ENCODE data around the gene ARHGAP40.

DNA sequence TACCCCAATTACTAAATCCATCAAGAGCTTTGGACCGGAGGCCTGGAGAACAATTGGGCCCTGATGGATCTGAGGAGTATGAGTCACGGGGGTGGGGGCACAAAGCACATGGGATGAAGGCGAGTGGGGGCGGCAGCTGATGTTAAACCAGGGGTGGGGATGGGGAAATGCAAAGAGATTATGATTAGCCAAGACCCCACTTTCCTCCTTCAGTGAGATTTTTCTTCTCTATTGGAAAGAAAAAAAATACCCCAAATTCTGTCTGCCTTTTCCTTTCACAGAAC lies 57.9 kb downstream of the ARHGAP40 start:
- TF ChIP-seq, protein P1, sequence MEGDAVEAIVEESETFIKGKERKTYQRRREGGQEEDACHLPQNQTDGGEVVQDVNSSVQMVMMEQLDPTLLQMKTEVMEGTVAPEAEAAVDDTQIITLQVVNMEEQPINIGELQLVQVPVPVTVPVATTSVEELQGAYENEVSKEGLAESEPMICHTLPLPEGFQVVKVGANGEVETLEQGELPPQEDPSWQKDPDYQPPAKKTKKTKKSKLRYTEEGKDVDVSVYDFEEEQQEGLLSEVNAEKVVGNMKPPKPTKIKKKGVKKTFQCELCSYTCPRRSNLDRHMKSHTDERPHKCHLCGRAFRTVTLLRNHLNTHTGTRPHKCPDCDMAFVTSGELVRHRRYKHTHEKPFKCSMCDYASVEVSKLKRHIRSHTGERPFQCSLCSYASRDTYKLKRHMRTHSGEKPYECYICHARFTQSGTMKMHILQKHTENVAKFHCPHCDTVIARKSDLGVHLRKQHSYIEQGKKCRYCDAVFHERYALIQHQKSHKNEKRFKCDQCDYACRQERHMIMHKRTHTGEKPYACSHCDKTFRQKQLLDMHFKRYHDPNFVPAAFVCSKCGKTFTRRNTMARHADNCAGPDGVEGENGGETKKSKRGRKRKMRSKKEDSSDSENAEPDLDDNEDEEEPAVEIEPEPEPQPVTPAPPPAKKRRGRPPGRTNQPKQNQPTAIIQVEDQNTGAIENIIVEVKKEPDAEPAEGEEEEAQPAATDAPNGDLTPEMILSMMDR (IDR thresholded peaks at IDR 0.05; ENCODE audit: control extremely low read depth in 1 of 3, insufficient read depth in 1 of 3, low read depth in 1 of 3, low read length in 3 of 3): no peak
- TF ChIP-seq EP300 (IDR thresholded peaks at IDR 0.05; ENCODE audit: borderline replicate concordance in 1 of 2, low read depth in 2 of 2, low read length in 2 of 2) (no peak), MAFK (IDR thresholded peaks at IDR 0.05; ENCODE audit: low read depth, low read length) (no peak), SIN3A (conservative IDR thresholded peaks at IDR 0.05 in 1 of 2, IDR thresholded peaks at IDR 0.05 in 1 of 2; ENCODE audit: low read depth in 1 of 2, low read length in 2 of 2) (no peak), JUN (IDR thresholded peaks at IDR 0.05; ENCODE audit: low read depth, low read length) (no peak), PHF8 (conservative IDR thresholded peaks at IDR 0.05; ENCODE audit: low read depth, low read length) (no peak), TAF1 (IDR thresholded peaks at IDR 0.05; ENCODE audit: low read depth, low read length) (no peak), HDAC2 (IDR thresholded peaks at IDR 0.05; ENCODE audit: borderline replicate concordance in 1 of 2, low read depth in 2 of 2, low read length in 2 of 2) (no peak), POLR2AphosphoS5 (IDR thresholded peaks at IDR 0.05; ENCODE audit: low read depth, low read length) (no peak), TEAD4 (IDR thresholded peaks at IDR 0.05; ENCODE audit: low read depth, low read length) (no peak), SP2 (IDR thresholded peaks at IDR 0.05; ENCODE audit: low read length) (no peak), JUND (IDR thresholded peaks at IDR 0.05; ENCODE audit: low read length) (no peak)
- TF ChIP-seq, protein P2, sequence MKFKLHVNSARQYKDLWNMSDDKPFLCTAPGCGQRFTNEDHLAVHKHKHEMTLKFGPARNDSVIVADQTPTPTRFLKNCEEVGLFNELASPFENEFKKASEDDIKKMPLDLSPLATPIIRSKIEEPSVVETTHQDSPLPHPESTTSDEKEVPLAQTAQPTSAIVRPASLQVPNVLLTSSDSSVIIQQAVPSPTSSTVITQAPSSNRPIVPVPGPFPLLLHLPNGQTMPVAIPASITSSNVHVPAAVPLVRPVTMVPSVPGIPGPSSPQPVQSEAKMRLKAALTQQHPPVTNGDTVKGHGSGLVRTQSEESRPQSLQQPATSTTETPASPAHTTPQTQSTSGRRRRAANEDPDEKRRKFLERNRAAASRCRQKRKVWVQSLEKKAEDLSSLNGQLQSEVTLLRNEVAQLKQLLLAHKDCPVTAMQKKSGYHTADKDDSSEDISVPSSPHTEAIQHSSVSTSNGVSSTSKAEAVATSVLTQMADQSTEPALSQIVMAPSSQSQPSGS (IDR thresholded peaks at IDR 0.05; ENCODE audit: low read length): no peak
- TF ChIP-seq, protein P3, sequence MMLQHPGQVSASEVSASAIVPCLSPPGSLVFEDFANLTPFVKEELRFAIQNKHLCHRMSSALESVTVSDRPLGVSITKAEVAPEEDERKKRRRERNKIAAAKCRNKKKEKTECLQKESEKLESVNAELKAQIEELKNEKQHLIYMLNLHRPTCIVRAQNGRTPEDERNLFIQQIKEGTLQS (IDR thresholded peaks at IDR 0.05; ENCODE audit: insufficient read depth, low read depth, low read length): no peak

All from H1 (cell line).